Measurements from ENCODE around the gene MR1.
"Not testable (repeated sequence)": the region's sequence is repeated elsewhere in the genome, so short reads cannot be mapped to it uniquely, and the experiment has no call there.

MR1 gene

GRCh38 chr1:181032535-181032934 lies 1.2 kb upstream of the MR1 start:
- DNase-seq, result no peak

DNA sequence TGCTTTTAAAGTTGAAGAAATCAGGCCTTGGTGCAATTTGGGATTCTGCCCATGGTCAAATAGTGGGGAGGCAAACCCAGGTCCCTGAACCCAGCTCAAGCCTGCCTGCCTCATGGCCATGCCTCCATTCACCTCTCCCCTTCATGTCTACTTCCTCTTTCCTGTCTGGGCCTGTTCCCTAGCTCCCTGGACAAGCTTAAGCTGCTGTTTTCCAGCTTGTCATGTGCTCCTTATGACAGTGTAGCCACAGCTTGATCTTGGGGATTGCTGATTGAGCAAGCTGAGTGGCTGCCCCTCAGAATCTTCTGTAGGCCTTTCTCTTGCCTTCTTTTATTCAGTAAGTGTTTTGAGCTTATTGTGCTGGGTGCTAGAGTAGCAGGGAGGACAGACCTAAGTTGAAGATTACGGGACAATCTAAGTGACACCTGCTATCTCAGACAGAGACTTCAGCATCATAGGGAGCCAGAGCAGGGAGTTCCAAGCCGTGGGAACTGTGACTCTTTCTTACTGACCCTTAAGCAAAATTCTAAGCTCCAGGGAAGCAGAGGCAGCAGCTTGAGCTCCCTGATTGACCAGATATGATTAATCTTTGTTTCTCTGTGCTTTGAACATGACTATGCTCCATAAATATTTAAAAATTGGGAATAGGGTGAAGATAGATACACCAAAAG lies 520 bp upstream of the MR1 start:
- DNase-seq, result no peak

DNA sequence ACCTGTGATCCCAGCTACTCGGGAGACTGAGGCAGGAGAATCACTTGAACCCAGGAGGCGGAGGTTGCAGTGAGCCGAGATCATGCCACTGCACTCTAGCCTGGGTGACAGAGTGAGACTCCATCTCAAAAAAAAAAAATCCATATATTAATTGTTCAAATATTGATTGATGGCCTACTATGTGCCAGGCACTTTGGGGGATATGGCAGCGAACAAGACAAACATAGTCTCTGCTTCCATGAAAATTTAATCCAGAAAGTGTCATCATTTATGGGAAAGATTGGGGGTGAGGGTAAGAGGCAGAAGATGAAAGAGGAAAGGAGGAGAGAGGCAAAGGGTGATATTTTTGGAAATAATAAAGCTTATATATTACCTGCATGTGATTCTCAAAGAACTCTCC lies 1.4 kb downstream of the MR1 start:
- not testable (repeated sequence) for DNase-seq

DNA sequence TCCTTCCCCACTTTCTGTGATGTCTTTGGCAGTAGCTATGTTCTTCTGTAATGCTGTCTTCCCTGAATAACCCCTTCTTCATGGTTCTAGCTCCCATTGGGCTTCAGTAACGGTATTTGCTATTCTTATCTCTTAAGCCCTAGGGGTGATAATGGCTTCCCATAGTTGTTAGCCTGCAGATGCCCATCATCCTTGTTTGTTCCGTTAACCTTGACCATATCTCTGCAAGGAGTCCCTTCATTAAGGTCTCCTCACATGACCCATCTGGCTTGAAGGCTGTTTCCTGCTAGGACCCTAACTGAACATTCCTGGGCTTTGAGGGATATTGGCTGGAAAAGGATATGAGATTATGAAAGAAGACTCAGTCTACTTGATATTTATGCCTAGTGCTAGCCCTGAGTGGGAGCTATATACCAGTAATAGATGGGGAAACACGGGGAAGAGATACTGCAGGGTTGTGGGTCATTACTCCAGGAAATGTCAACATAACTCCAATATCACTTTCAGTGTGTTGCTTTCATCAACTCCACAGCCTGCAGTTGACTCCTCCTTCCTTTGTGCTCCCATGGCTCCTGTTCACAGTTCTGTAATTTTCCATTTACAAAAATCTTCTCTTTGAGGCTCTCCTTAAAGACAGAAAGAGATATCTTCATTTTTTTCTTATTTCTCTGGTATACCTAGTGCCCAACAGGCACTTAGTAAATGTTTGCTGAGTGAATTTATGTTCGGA lies 2.5 kb downstream of the MR1 start:
- DNase-seq, result no peak

DNA sequence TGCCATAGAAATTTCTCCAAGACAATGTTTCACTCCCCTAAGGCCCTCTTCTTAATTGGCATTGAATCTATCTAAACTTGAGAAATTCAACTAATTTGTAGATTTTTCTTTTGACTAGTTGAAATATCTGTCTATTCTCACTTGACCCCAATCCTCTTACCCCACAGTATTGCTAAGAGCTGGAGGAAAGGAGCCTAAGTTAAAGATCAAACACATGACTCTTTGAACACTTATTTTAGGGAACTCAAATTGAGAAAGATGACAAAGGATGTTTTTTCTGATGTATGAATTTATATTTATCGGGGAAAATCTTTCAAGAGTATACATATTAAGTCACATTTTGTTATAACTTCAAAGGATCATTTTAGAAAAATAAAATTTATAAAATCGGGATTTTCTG lies 3.6 kb downstream of the MR1 start:
- DNase-seq, result no peak

DNA sequence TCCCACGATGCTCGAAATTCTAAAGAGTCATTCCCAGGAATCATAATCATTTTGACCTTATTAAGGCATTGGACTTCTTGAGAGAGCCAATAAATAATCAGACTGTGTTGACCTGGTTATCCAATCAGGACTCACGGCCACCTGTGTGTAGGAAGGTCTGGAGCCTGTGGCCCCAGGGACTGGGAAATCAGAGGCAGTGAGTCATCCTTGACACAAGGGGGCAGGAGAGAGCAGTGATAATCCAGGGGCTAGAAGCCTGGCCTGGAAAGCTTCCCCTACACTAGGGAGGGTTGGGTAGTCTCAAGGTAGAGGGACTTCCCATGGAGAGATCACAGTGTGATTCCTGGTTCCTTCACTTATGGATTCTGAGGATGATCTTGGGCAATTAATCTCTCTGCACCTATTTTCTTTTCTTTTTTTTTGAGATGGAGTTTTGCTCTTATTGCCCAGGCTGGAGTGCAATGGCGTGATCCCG lies 4.7 kb downstream of the MR1 start:
- peak; percentile 42 for DNase-seq

- no peak for DNase-seq
Measured at GRCh38 chr1:181040284-181040865, 6.6 kb downstream of the MR1 start.

DNA sequence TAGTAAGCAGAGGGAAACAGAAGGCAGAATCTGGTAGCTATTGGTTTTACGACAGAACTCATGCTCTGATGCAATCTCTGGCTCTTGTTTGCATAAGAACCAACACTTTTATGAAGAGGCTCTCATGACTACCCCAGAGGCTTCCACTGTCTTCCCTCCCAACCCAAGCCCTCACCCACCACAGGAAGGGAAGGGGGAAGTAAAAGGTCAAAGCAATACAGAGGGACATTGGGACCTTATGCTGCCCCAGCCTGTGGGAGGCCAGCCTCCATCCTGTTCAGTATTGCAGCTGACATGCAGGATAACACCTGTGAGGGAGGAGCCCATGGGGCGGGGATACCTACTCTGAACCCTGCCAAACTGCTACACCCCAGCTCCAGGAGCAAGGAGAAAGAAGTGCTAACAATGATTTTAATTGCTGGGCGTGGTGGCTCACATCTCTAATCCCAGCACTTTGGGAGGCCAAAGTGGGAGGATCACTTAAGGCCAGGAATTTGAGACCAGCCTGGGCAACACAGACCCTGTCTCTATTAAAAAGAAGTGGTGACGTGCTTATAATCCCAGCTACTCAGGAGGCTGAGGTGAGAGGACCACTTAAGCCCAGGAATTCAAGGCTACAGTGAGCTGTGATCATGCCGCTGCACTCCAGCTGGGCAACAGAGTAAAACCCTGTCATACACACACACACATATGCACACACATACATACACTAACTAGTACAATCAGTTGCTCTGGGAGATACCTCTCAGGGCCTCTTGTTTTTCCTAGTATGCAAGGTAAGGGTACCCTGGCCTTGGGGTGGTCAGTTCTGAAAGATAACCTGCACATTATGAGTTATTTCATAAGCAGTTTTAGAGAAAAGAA lies 9.5 kb downstream of the MR1 start:
- no peak for DNase-seq

DNA sequence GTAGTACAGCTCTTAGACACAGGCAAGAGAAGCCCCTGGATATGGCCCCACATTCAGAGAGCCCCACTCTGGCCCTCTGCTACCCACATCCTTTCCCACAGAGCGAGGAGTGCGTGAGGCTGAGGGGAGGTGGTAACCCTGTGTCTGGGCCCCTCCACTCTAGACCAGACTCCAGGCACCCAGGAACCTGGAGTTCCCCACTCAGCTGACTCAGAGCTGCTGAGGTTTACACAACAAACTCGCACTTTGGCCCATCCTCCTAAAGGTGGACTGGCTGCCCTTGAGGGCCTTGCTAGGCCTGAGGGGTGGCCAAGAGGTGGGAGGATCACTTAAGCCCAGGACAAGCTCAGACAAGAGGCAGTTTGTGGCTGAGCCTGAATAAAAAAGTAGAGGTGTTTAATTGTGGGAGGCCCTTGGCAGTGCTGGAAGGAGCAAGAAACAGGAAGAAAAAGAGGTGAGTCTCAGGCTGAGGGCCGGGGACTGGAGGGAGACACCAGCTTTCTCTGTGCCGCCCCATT lies 10.7 kb downstream of the MR1 start:
- DNase-seq, result no peak

DNA sequence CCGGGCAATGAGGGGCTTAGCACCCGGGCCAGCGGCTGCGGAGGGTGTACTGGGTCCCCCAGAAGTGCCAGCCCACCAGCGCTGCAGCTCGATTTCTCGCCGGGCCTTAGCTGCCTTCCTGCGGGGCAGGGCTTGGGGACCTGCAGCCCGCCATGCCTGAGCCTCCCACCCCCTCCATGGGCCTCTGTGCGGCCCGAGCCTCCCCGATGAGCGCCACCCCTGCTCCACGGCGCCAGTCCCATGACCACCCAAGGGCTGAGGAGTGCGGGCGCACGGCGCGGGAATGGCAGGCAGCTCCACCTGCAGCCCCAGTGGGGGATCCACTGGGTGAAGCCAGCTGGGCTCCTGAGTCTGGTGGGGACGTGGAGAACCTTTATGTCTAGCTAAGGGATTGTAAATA lies 12.2 kb downstream of the MR1 start:
- DNase-seq, result not testable (repeated sequence)

DNA sequence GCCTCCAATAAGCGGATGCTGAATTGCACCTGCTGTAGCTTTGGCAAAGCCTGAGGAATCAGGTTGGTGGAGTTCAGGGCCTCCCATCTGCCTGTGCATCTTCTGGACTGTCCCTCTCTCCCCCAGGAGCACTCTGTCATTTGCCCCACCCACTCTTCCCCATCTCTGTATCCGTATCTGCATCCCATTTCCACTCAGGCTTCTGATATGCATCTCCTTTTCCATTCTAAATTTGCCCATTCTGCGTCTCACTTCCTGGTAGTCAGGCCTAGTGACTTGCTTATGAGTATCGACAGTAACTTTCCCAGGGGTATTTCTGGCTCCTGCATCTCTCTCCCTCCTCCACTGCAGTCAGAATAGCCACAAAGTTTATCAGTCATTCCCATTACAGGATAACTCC lies 15.6 kb downstream of the MR1 start:
- DNase-seq, result no peak

- no peak for DNase-seq
Measured at GRCh38 chr1:181050922-181051321, 17.1 kb downstream of the MR1 start.

- DNase-seq, result no peak
Measured at GRCh38 chr1:181056560-181056959, 22.8 kb downstream of the MR1 start.

DNA sequence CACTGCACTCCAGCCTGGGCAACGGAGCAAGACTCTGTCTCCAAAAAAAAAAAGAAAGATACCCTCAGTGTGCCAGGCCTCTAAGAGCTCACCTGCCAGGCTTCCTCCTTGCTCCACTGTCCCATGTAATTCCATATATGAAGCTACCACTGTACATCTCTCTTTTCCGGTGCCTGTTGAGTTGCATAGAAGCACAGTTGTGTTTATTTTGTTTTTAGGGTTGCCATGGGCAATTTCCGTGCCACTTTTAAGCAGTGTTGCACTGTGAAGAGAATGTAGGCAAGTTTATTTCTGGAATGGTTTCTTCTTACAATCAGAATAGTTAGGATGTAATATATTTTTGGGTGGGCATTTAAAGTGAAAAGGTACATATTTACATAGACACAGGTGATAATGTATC lies 23.3 kb downstream of the MR1 start:
- DNase-seq, result peak; percentile 82

DNA sequence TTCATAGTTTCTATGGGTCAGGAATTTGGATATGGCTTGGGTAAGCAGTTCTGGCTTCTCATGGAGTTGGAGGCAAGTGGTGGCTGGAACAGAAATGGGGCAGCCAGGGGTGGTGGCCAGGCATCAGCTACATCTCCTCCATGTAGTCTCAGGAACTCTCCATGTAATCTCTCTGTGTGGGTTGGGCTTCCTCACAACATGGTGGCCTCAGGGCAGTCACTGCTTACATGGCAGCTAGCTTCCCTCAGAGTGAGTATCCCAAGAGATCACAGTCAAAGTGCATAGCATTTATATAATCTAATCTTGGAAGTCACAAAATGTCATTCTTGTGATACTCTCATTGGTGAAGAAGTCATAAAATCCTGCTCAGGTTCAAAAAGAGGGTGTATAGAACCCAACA lies 25.7 kb downstream of the MR1 start:
- DNase-seq, result no peak

- no peak for DNase-seq
Measured at GRCh38 chr1:181060066-181060465, 26.3 kb downstream of the MR1 start.

DNA sequence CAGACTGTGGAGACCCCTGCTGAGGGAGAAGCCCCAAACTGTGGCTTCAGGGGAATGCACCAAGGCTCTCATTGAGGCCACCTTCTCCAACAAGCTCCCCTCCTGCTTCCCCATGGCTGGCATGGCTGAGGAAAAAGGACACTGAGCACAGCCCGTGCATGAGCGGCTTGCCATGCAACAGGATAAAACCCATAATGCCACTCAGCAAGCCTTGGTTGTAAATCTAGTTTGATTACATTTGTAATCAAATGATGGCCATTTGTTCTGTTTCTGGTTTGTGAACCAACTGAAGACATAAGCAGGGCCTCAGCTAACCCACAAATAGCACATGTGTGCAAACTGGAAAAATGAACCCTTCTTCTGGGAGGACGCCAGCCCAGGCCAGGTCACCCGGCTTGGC lies 27.2 kb downstream of the MR1 start:
- not testable (repeated sequence) for DNase-seq

DNA sequence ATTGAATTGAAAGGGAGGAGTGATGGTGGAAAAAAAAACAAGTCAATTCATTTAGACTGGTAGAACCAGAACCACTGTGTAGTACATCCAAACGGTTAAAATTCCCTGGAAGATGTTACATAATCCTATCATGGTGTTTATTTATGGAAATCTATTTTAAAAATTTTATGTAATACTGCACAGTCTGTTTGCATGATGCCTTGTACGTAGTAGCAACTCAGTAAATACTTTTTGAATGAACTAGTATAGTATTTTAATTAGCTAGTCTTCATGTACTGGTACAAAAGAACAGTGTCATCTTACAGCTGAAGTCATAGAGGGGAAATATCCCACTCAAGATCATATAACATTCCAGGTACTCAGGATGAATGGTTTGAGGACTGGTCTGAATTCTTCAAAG lies 27.7 kb downstream of the MR1 start:
- peak; percentile 42 for DNase-seq

GRCh38 chr1:181061891-181062835 lies 28.4 kb downstream of the MR1 start:
- no peak for DNase-seq

GRCh38 chr1:181062836-181063428 lies 29.1 kb downstream of the MR1 start:
- no peak for DNase-seq

DNA sequence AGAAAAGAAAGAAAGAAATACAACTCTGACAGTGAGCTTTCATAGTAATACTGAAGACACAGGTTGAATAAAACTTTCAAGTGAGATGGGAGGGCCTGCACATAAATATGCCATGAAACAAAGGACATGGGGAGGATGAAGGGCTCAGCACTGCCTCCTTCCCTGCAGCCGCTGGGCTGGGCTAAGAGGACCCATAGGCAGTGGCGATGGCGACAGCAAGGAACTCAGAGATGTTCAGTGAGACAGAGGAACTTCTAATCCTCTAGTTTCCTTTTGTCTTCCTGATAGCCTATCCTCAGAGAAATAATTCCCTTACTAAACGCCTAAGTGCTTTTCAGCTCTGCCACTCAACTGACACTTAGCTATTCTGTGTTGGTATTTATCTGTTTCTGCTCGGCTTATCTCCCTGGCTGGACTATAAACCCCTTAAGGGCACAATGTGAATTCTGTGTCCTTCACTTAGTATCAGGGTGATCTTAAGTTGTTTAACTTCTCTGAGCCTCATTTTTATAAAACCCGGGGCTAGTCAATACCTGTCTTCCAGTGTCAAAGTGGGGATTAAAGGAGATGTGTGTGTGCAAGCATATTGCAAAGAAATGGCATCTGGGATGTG lies 30.3 kb downstream of the MR1 start:
- no peak for DNase-seq

Measured in NCI-H526 treated with DMSO at 0.1 percent for 48 hours (cell line).